DND-41 (cell line): ENCODE measurements around the gene ATP8A2.

Experiments
- ATAC-seq: fragments of 200-7000 bp; cut with Tn5 transposase; 3 replicates; pipeline ENCODE4 v1.9.1; 2021; ENCODE audit warnings: low read depth; ENCODE audit not compliant: insufficient read depth
- DNase-seq: peaks from one replicate; pipeline ENCODE4 v3.0.0-alpha.2; 2020
- H2AFZ ChIP-seq: 2 replicates; pipeline ENCODE4 v1.6.0; 2012; ENCODE audit warnings: low read depth, low read length
- H3K27ac ChIP-seq: 2 replicates; pipeline ENCODE4 v1.5.1; 2012; ENCODE audit warnings: low read length, inconsistent platforms
- H3K27me3 ChIP-seq: fragments of 200-600 bp; sonication (generic); 2 replicates; pipeline ENCODE4 v1.6.0; 2012; ENCODE audit warnings: low read length, mild to moderate bottlenecking, inconsistent platforms; ENCODE audit not compliant: insufficient read depth, poor library complexity
- H3K36me3 ChIP-seq: 2 replicates; pipeline ENCODE4 v1.5.1; 2012; ENCODE audit warnings: low read length, inconsistent platforms; ENCODE audit not compliant: insufficient read depth
- H3K4me1 ChIP-seq: 2 replicates; pipeline ENCODE4 v1.5.1; 2012; ENCODE audit warnings: mild to moderate bottlenecking, low read length; ENCODE audit not compliant: insufficient read depth
- H3K4me2 ChIP-seq: 2 replicates; pipeline ENCODE4 v1.6.0; 2012; ENCODE audit warnings: mild to moderate bottlenecking, moderate library complexity, low read length, inconsistent platforms; ENCODE audit not compliant: insufficient read depth
- H3K4me3 ChIP-seq, 2 experiments: fragments of 200-600 bp in 1 of 2; shearing (Covaris generic) in 1 of 2; 2 replicates each; pipeline ENCODE4 v1.5.1; 2012 to 2016; ENCODE audit warnings: inconsistent platforms in 2 of 2, low read length in 2 of 2, mild to moderate bottlenecking in 2 of 2, low read depth in 1 of 2, moderate library complexity in 1 of 2
- H3K79me2 ChIP-seq: 2 replicates; pipeline ENCODE4 v1.6.0; 2012; ENCODE audit warnings: low read length, inconsistent platforms; ENCODE audit not compliant: insufficient read depth
- H3K9ac ChIP-seq: 2 replicates; pipeline ENCODE4 v1.6.0; 2012; ENCODE audit warnings: low read depth, mild to moderate bottlenecking, inconsistent platforms, low read length, moderate library complexity
- H3K9me3 ChIP-seq: 2 replicates; pipeline ENCODE4 v1.5.1; 2012; ENCODE audit warnings: low read length, moderate library complexity, mild to moderate bottlenecking, inconsistent platforms; ENCODE audit not compliant: insufficient read depth, severe bottlenecking
- H4K20me1 ChIP-seq: 2 replicates; pipeline ENCODE4 v1.6.0; 2012; ENCODE audit warnings: low read length; ENCODE audit not compliant: insufficient read depth
- EZH2 ChIP-seq: IDR thresholded peaks from 3 replicates; pipeline ENCODE4 v1.6.1; 2012; ENCODE audit warnings: borderline replicate concordance, low read depth, mild to moderate bottlenecking, moderate library complexity, low read length, inconsistent platforms; ENCODE audit not compliant: severe bottlenecking
- TF ChIP-seq, protein P1 (sequence below): IDR thresholded peaks from 2 replicates; pipeline ENCODE4 v1.5.1; 2012; ENCODE audit warnings: borderline replicate concordance, low read length, moderate library complexity, mild to moderate bottlenecking; ENCODE audit not compliant: poor library complexity, severe bottlenecking; ENCODE audit errors: extremely low read depth

Gene ATP8A2

DNA sequence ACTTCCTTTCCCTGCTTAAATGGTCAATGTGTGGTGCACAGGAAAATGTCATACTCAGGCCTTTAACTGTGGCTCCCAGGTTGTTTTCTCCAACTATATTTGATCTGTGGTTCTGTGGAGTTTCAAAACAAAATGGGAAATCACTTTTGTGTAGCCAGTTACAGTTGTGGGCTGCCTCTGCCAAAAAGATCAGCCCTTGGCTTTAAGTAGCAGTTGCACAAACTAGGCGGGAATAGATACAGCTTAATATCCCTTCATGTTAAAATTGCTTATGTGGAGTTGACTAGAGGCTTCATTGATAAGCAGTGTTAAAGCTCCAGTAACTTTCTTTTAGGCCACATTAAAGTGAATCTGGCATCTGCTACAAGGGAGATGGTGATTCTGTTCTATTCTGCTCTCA, 395.2 kb downstream of the ATP8A2 start:
- DNase-seq (no peak), ATAC-seq (no peak)
- Histone ChIP-seq H3K4me3 (no peak overlapping the region), H3K27ac (no peak overlapping the region), H2AFZ (no peak overlapping the region), H4K20me1 (no peaks in the 10 kb centered on the region), H3K4me2 (no peak overlapping the region), H3K4me1 (peaks cover 29% of the 10 kb centered on the region), H3K27me3 (no peaks in the 10 kb centered on the region), H3K9me3 (no peaks in the 10 kb centered on the region), H3K36me3 (no peaks in the 10 kb centered on the region), H3K79me2 (no peaks in the 10 kb centered on the region), H3K9ac (no peak overlapping the region)
- TF ChIP-seq EZH2, result no peak

DNA sequence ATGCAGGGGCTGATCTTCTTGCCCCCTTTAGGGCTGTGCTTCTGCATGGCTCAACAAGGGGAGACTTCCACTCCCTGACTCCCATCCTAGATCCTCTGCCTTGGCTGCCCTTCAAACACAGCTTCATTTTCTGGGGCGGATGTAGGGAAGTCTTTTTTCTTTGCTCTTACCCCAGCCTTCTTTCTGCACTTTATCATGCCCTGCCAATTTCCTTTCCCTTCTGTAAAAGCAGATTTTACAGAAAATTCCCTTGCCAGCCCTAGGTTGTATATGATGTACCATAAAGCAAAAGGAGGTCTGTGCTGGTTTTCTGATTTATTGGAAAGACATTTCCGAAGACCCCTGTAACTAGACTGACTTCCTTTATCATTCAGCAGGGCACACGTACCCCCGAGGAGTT, 396.6 kb downstream of the ATP8A2 start:
- Histone ChIP-seq H3K9ac (no peak overlapping the region), H3K4me1 (peaks cover 16% of the 10 kb centered on the region), H3K4me2 (no peak overlapping the region), H3K4me3 (no peak overlapping the region), H3K79me2 (no peaks in the 10 kb centered on the region), H3K27ac (no peak overlapping the region), H3K9me3 (no peaks in the 10 kb centered on the region), H4K20me1 (no peaks in the 10 kb centered on the region), H3K27me3 (no peaks in the 10 kb centered on the region), H2AFZ (no peak overlapping the region), H3K36me3 (no peaks in the 10 kb centered on the region)
- DNase-seq, result no peak
- no peak for ATAC-seq
- TF ChIP-seq EZH2, result no peak
- TF ChIP-seq, protein P1, sequence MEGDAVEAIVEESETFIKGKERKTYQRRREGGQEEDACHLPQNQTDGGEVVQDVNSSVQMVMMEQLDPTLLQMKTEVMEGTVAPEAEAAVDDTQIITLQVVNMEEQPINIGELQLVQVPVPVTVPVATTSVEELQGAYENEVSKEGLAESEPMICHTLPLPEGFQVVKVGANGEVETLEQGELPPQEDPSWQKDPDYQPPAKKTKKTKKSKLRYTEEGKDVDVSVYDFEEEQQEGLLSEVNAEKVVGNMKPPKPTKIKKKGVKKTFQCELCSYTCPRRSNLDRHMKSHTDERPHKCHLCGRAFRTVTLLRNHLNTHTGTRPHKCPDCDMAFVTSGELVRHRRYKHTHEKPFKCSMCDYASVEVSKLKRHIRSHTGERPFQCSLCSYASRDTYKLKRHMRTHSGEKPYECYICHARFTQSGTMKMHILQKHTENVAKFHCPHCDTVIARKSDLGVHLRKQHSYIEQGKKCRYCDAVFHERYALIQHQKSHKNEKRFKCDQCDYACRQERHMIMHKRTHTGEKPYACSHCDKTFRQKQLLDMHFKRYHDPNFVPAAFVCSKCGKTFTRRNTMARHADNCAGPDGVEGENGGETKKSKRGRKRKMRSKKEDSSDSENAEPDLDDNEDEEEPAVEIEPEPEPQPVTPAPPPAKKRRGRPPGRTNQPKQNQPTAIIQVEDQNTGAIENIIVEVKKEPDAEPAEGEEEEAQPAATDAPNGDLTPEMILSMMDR, result no peak

DNA sequence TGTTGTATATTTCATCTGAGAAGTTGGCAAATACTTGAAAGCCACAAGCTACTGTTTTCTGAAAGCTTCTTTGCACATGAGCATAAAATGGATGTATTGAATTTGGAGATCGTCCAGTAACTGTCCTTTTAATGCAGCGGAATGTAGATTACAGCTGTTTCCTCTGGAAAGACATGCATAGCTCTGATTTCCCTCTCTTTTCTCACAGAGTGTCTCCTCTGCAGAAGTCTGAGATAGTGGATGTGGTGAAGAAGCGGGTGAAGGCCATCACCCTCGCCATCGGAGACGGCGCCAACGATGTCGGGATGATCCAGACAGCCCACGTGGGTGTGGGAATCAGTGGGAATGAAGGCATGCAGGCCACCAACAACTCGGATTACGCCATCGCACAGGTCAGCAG, 397.1 kb downstream of the ATP8A2 start:
- Histone ChIP-seq H3K4me3 (no peak overlapping the region), H3K9ac (no peak overlapping the region), H3K36me3 (no peaks in the 10 kb centered on the region), H3K79me2 (no peaks in the 10 kb centered on the region), H2AFZ (no peak overlapping the region), H3K9me3 (no peaks in the 10 kb centered on the region), H3K27me3 (no peaks in the 10 kb centered on the region), H3K4me1 (peaks cover 13% of the 10 kb centered on the region), H3K4me2 (no peak overlapping the region), H4K20me1 (no peaks in the 10 kb centered on the region), H3K27ac (no peak overlapping the region)
- no peak for ATAC-seq
- DNase-seq, result no peak
- TF ChIP-seq, protein P1, result no peak
- TF ChIP-seq EZH2, result no peak

DNA sequence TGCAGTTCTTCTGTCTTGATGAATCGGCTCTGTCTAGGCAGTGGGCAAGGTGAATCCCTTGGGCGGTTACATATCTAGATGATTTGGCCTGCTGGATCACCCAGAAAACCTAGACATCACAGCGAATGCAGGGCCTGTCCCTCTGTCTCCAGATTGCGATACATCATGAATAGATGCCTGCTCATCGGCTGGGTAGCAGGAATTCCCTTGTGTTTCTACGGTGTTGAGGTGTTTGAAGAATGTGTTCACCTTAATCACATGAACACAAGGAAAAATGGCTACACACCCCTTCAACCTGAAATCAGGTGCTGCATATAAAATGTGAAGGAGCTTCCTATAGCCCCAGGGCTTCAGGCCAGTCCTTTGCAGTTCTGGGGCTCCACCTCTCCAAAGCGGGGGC, 398.8 kb downstream of the ATP8A2 start:
- Histone ChIP-seq H3K9ac (no peak overlapping the region), H3K27ac (peak overlapping the region; percentile 52), H3K4me3 (no peak overlapping the region), H2AFZ (no peak overlapping the region; the same call in 1 of the 2 replicates), H3K9me3 (no peaks in the 10 kb centered on the region), H4K20me1 (no peaks in the 10 kb centered on the region), H3K4me2 (no peak overlapping the region), H3K4me1 (peaks cover 13% of the 10 kb centered on the region), H3K27me3 (no peaks in the 10 kb centered on the region), H3K36me3 (no peaks in the 10 kb centered on the region), H3K79me2 (no peaks in the 10 kb centered on the region)
- TF ChIP-seq, protein P1, result no peak
- no peak for TF ChIP-seq EZH2
- ATAC-seq, result no peak
- DNase-seq, result no peak
